ENCODE measurements around the gene GBF1.

The GBF1 gene

GRCh38 chr10:102236006-102236405 is 9.3 kb upstream of the GBF1 start:
- no peak for TF ChIP-seq CTCF (IDR thresholded peaks at IDR 0.05)

GRCh38 chr10:102237711-102238252 is 7.5 kb upstream of the GBF1 start:
- no peak for TF ChIP-seq CTCF (IDR thresholded peaks at IDR 0.05)

GRCh38 chr10:102240467-102241031 is 4.8 kb upstream of the GBF1 start:
- no peak for TF ChIP-seq CTCF (IDR thresholded peaks at IDR 0.05)

GRCh38 chr10:102241032-102241443 is 4.3 kb upstream of the GBF1 start:
- TF ChIP-seq CTCF (IDR thresholded peaks at IDR 0.05), result no peak

DNA sequence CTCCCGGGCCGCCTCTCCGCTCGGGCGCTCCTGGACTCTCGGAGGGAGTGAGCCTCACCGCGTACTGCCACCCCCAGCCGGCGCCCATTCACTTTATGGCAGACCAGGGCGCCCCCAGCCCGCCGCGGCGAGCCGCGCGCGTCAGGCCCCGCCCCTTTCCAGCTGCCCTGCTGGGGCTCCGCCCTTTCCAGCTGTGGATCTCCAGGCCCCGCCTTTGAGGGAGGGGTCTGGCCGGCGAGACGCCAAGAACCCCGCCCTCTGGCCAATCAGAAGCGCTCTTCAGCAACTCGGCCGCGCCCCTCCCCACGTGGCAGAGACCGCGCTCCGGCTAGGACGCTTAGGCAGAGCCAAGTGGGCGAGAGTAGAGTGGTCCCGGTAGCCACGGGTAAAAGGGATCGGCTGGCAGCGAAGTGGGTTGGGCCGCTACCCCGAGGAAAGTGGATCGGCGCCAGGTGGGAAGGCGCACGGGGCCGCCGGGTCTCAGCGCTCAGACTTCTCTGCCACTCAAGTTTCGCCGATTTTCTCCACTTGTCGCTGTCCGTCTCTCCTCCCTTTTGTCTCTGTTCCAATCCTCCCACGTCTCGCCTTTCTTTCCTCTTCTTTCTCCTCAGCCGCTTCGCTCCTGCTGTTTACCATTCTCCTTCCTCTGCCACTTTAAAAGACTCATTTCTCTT is 3.8 kb upstream of the GBF1 start, which contains the start of gene PITX3:
PITX3 (minus strand) TSS at position 69 of the 674 bp plus-strand sequence. CDS start 9,432 bp downstream, outside the sequence.
- no peak for TF ChIP-seq CTCF (IDR thresholded peaks at IDR 0.05)

- TF ChIP-seq CTCF (IDR thresholded peaks at IDR 0.05), result no peak
These were observed 3.2 kb upstream of the GBF1 start for GRCh38 chr10:102242118-102242485.

DNA sequence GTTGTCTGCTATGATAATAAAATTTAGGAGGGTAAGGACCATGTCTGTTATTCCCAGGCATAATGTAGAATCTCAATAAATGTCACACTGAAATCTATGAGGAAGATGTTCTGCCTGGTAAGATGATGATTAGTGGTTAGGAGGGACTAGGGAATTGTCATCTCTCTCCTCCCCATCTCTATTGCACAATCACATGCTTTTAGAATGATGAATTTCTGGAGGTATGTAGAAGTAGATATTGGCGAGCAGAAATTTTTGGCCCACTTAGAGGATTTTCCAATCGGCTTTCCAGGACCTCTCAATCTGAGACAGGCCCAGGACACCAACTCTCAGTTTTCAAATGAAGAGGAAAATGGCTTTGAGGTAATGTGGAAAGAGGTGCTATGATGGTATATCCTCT is 2.0 kb upstream of the GBF1 start:
- TF ChIP-seq CTCF (IDR thresholded peaks at IDR 0.05), result no peak
